ENCODE results near the gene USP34. TPM values are rescaled to one million over a fixed set of nuclear protein-coding genes. Genes with fewer than 3 reads are reported as not detected.

USP34 gene
- total RNA-seq, 2 donors from 2014 or later, result 105 to 120 TPM

DNA sequence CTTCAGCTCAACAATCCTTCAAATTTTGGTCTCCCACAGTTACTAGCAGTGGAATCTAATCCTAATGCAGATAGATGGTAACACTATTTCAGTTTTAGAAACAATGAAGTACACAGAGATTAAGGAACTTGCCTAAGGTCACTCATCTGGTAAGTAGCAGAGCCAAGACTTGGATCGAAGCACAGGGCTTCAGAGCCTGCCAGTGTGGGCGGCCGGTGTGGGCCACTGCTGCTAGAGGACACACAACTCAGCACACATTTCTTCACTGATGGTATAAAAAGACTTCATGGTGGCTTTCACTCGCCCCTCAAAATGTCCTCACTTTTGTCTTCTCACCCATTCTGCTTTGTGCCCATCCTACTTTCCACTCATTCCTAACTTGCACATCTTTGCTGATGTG, 297.8 kb downstream of the USP34 start:
- H3K4me1 ChIP-seq (ENCODE audit: control insufficient read depth, insufficient read depth, low read length), result no peaks in the 10 kb centered on the region
- no peak overlapping the region for H3K27ac Mint-ChIP-seq
- TF ChIP-seq, protein P1, sequence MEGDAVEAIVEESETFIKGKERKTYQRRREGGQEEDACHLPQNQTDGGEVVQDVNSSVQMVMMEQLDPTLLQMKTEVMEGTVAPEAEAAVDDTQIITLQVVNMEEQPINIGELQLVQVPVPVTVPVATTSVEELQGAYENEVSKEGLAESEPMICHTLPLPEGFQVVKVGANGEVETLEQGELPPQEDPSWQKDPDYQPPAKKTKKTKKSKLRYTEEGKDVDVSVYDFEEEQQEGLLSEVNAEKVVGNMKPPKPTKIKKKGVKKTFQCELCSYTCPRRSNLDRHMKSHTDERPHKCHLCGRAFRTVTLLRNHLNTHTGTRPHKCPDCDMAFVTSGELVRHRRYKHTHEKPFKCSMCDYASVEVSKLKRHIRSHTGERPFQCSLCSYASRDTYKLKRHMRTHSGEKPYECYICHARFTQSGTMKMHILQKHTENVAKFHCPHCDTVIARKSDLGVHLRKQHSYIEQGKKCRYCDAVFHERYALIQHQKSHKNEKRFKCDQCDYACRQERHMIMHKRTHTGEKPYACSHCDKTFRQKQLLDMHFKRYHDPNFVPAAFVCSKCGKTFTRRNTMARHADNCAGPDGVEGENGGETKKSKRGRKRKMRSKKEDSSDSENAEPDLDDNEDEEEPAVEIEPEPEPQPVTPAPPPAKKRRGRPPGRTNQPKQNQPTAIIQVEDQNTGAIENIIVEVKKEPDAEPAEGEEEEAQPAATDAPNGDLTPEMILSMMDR (conservative IDR thresholded peaks at IDR 0.05), result no peak
- WGBS, 2 experiments (ENCODE audit: insufficient coverage in 1 of 2, insufficient read length in 1 of 2), result 68 to 70% methylated on average over 4 of the region's 4 CpGs
- no peak for DNase-seq
- H3K36me3 Mint-ChIP-seq (ENCODE audit: low read depth), result peaks cover 4% of the 10 kb centered on the region
- no peaks in the 10 kb centered on the region for H3K27me3 ChIP-seq (ENCODE audit: control insufficient read depth, insufficient read depth, low read length, poor library complexity, severe bottlenecking)
- H3K27ac ChIP-seq (ENCODE audit: low read depth, low read length), result no peak overlapping the region
- H3K27me3 Mint-ChIP-seq (ENCODE audit: insufficient read depth), result peaks cover 33% of the 10 kb centered on the region
- no peaks in the 10 kb centered on the region for H3K9me3 Mint-ChIP-seq
- H3K36me3 ChIP-seq (ENCODE audit: control insufficient read depth, insufficient read depth, low read length), result no peaks in the 10 kb centered on the region
- peaks cover 8% of the 10 kb centered on the region for H3K4me1 Mint-ChIP-seq
- no peak overlapping the region for H3K9ac ChIP-seq (ENCODE audit: extremely low read depth, low read length, poor library complexity, severe bottlenecking)
- no peak overlapping the region for H3K4me3 Mint-ChIP-seq
- no peaks in the 10 kb centered on the region for H3K9me3 ChIP-seq (ENCODE audit: control insufficient read depth, low read length)
- H3K4me3 ChIP-seq (ENCODE audit: low read length), result no peak overlapping the region

DNA sequence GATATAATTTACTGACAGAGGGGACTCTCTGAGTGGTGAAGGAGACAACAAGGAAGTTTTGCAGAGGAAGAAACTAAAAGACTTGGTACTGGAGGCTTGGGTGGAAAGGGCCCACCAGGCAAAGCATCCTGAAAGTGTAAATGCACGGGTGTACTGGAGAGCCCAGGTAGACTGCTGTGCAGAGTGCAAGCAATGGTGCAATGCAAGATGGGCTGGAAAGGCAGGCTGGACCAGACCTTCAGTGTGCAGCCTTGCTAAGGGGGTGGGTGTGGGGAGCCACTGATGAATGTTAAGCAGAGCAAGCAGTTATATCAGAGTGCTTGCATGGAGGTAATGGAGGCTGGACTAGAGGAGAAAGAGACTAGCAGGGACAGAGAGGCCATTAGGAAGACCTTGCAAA, 298.2 kb downstream of the USP34 start:
- Histone ChIP-seq H3K4me3 (ENCODE audit: low read length) (no peak overlapping the region), H3K36me3 (ENCODE audit: control insufficient read depth, insufficient read depth, low read length) (no peaks in the 10 kb centered on the region), H3K9me3 (ENCODE audit: control insufficient read depth, low read length) (no peaks in the 10 kb centered on the region), H3K27me3 (ENCODE audit: control insufficient read depth, insufficient read depth, low read length, poor library complexity, severe bottlenecking) (no peaks in the 10 kb centered on the region), H3K4me1 (ENCODE audit: control insufficient read depth, insufficient read depth, low read length) (no peaks in the 10 kb centered on the region), H3K9ac (ENCODE audit: extremely low read depth, low read length, poor library complexity, severe bottlenecking) (no peak overlapping the region), H3K27ac (ENCODE audit: low read depth, low read length) (no peak overlapping the region)
- Mint-ChIP-seq H3K4me3 (no peak overlapping the region), H3K9me3 (no peaks in the 10 kb centered on the region), H3K4me1 (peaks cover 8% of the 10 kb centered on the region), H3K27ac (no peak overlapping the region), H3K36me3 (ENCODE audit: low read depth) (peaks cover 4% of the 10 kb centered on the region), H3K27me3 (ENCODE audit: insufficient read depth) (peaks cover 33% of the 10 kb centered on the region)
- TF ChIP-seq, protein P1 (conservative IDR thresholded peaks at IDR 0.05), result no peak
- WGBS, 2 experiments (ENCODE audit: insufficient coverage in 1 of 2, insufficient read length in 1 of 2), result 88 to 89% methylated on average over 1 of the region's 1 CpG
- DNase-seq, result no peak

DNA sequence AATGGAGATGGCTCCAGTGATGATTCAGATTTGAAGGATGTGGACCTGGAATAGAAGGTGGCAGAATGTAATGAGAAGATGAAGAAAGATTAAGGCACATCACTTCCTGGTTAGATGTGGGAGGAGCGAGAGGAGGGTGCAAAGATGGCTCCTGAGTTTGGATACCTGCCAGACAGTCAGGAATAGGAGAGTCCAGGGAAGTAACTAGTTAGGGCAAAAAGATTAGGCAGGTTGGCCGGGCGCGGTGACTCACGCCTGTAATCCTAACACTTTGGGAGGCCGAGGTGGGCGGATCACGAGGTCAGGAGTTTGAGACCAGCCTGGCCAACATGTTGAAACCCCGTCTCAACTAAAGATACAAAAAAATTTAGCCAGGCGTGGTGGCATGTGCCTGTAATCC, 303.3 kb downstream of the USP34 start:
- H3K36me3 ChIP-seq (ENCODE audit: control insufficient read depth, insufficient read depth, low read length), result peaks cover 37% of the 10 kb centered on the region
- peaks cover 41% of the 10 kb centered on the region for H3K36me3 Mint-ChIP-seq (ENCODE audit: low read depth)
- peaks cover 5% of the 10 kb centered on the region for H3K4me1 Mint-ChIP-seq
- H3K4me3 Mint-ChIP-seq, result no peak overlapping the region
- WGBS, 2 experiments (ENCODE audit: insufficient coverage in 1 of 2, insufficient read length in 1 of 2), result 93 to 94% methylated on average over 9 to 10 of the region's 10 CpGs
- TF ChIP-seq, protein P1 (conservative IDR thresholded peaks at IDR 0.05), result no peak
- H3K9me3 Mint-ChIP-seq, result peaks cover 8% of the 10 kb centered on the region
- H3K4me3 ChIP-seq (ENCODE audit: low read length), result no peak overlapping the region
- no peaks in the 10 kb centered on the region for H3K4me1 ChIP-seq (ENCODE audit: control insufficient read depth, insufficient read depth, low read length)
- no peak overlapping the region for H3K27ac ChIP-seq (ENCODE audit: low read depth, low read length)
- H3K27ac Mint-ChIP-seq, result no peak overlapping the region
- peaks cover 6% of the 10 kb centered on the region for H3K9me3 ChIP-seq (ENCODE audit: control insufficient read depth, low read length)
- H3K27me3 ChIP-seq (ENCODE audit: control insufficient read depth, insufficient read depth, low read length, poor library complexity, severe bottlenecking), result no peaks in the 10 kb centered on the region
- H3K27me3 Mint-ChIP-seq (ENCODE audit: insufficient read depth), result peaks cover 2% of the 10 kb centered on the region
- no peak overlapping the region for H3K9ac ChIP-seq (ENCODE audit: extremely low read depth, low read length, poor library complexity, severe bottlenecking)
- no peak for DNase-seq

All from endodermal cell (in vitro differentiated cells).